Natural killer cell (primary cell): Measurements from ENCODE around the gene LPCAT3. TPM values are rescaled to one million over a fixed set of nuclear protein-coding genes. Genes with fewer than 3 reads are reported as not detected.

Experiments used
- ATAC-seq, 3 donors: fragments of 150-1000 bp in 2 of 3; fragments of 200-7000 bp in 1 of 3; cut with Tn5 transposase; 1 replicate in 1 of 3; 2 replicates in 2 of 3; pipeline ENCODE4 v1.10.0; 2021; ENCODE audit warnings: mild to moderate bottlenecking in 2 of 3, moderate library complexity in 2 of 3
- DNase-seq, 2 donors: peaks; one replicate each; pipeline versions ENCODE4 v3.0.0 to v3.0.0-alpha.2; 2013 to 2021; ENCODE audit warnings: mixed read lengths in 1 of 2
- H3K27ac ChIP-seq: one replicate; pipeline ENCODE4 v1.5.1; 2013; ENCODE audit warnings: mild to moderate bottlenecking, low read length
- H3K27me3 ChIP-seq: one replicate; pipeline ENCODE4 v1.6.1; 2013; ENCODE audit warnings: low read length; ENCODE audit not compliant: control insufficient read depth, insufficient read depth
- H3K36me3 ChIP-seq: one replicate; pipeline ENCODE4 v1.6.1; 2013; ENCODE audit warnings: low read length; ENCODE audit not compliant: control insufficient read depth, insufficient read depth
- H3K4me1 ChIP-seq: one replicate; pipeline ENCODE4 v1.6.1; 2013; ENCODE audit warnings: low read length; ENCODE audit not compliant: control insufficient read depth, insufficient read depth
- H3K4me3 ChIP-seq: one replicate; pipeline ENCODE4 v1.5.1; 2013; ENCODE audit warnings: low read length
- H3K9me3 ChIP-seq: one replicate; pipeline ENCODE4 v1.6.1; 2013; ENCODE audit warnings: low read length; ENCODE audit not compliant: control insufficient read depth, insufficient read depth
- H3K27ac Mint-ChIP-seq, 2 donors: one replicate each; pipeline ENCODE4 v1.8.0; 2022; ENCODE audit warnings: mild to moderate bottlenecking in 2 of 2, mixed read lengths in 2 of 2, moderate library complexity in 1 of 2
- H3K27me3 Mint-ChIP-seq, 2 donors: one replicate each; pipeline ENCODE4 v1.8.0; 2022; ENCODE audit warnings: low read depth in 2 of 2, mixed read lengths in 2 of 2
- H3K36me3 Mint-ChIP-seq: one replicate; pipeline ENCODE4 v1.8.0; 2022; ENCODE audit warnings: mixed read lengths
- H3K4me1 Mint-ChIP-seq, 2 donors: one replicate each; pipeline ENCODE4 v1.8.0; 2022; ENCODE audit warnings: mixed read lengths in 2 of 2
- H3K4me3 Mint-ChIP-seq: one replicate; pipeline ENCODE4 v1.8.0; 2022; ENCODE audit warnings: mild to moderate bottlenecking, moderate library complexity, mixed read lengths
- H3K9me3 Mint-ChIP-seq, 2 donors: one replicate each; pipeline ENCODE4 v1.8.0; 2022; ENCODE audit warnings: mixed read lengths in 2 of 2
- WGBS: methylation state at CpG from one replicate; pipeline ENCODE4 v1.1.7; 2013; ENCODE audit warnings: missing lambda C conversion rate; ENCODE audit not compliant: insufficient coverage; 5-methylcytosine and 5-hydroxymethylcytosine counted together
- intact Hi-C: fragments of 100-400 bp; cut with micrococcal nuclease; formaldehyde crosslinking; loops from one replicate; pipeline ENCODE4 v1.14.2; 2022
- total RNA-seq, 4 donors: library from RNA; stranded (reverse); fragments of 120-200 nt in 1 of 4; gene quantifications; one replicate each; pipeline versions ENCODE4 v1.2.3 to v1.2.4, GENCODE V29; 2013 to 2022
- TF ChIP-seq, protein P1 (sequence below): fragments of 200-600 bp; IDR thresholded peaks from one replicate; pipeline ENCODE4 v1.8.0; 2022; ENCODE audit warnings: antibody characterized with exemption

The LPCAT3 gene
- total RNA-seq, 3 donors from 2014 or later (not counting 1 experiment from before 2014, with no cell fraction given), result 45.6 to 54.3 (median 45.6) TPM

GRCh38 chr12:7060353-7060954 is 42.2 kb upstream of the LPCAT3 start, which contains the start of gene C1S:
Gene C1S (plus strand): TSS chr12:7060718. CDS start chr12:7061913, 1,195 bp downstream.
- no peak within 1 kb of the TSS for H3K4me3 ChIP-seq
- ATAC-seq (no peak), DNase-seq (no peak)
- TF ChIP-seq, protein P1, sequence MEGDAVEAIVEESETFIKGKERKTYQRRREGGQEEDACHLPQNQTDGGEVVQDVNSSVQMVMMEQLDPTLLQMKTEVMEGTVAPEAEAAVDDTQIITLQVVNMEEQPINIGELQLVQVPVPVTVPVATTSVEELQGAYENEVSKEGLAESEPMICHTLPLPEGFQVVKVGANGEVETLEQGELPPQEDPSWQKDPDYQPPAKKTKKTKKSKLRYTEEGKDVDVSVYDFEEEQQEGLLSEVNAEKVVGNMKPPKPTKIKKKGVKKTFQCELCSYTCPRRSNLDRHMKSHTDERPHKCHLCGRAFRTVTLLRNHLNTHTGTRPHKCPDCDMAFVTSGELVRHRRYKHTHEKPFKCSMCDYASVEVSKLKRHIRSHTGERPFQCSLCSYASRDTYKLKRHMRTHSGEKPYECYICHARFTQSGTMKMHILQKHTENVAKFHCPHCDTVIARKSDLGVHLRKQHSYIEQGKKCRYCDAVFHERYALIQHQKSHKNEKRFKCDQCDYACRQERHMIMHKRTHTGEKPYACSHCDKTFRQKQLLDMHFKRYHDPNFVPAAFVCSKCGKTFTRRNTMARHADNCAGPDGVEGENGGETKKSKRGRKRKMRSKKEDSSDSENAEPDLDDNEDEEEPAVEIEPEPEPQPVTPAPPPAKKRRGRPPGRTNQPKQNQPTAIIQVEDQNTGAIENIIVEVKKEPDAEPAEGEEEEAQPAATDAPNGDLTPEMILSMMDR, result no peak
- peaks cover 7 to 15% of the 10 kb centered on the region in 2 donors for H3K27me3 Mint-ChIP-seq
- H3K4me1 ChIP-seq, result no peaks in the 10 kb centered on the region
- intact Hi-C loops, result no loop called here
- no peaks in the 10 kb centered on the region for H3K9me3 ChIP-seq
- WGBS, result 76% methylated on average over 10 of the region's 10 CpGs
- H3K27ac ChIP-seq, result no peak within 1 kb of the TSS
- H3K27ac Mint-ChIP-seq, result no peak within 1 kb of the TSS
- no peaks in the 10 kb centered on the region for H3K36me3 ChIP-seq
- H3K4me3 Mint-ChIP-seq, result no peak within 1 kb of the TSS
- H3K36me3 Mint-ChIP-seq, result no peaks in the 10 kb centered on the region
- no peaks in the 10 kb centered on the region for H3K27me3 ChIP-seq
- H3K9me3 Mint-ChIP-seq, result no peaks in the 10 kb centered on the region
- no peaks in the 10 kb centered on the region for H3K4me1 Mint-ChIP-seq

DNA sequence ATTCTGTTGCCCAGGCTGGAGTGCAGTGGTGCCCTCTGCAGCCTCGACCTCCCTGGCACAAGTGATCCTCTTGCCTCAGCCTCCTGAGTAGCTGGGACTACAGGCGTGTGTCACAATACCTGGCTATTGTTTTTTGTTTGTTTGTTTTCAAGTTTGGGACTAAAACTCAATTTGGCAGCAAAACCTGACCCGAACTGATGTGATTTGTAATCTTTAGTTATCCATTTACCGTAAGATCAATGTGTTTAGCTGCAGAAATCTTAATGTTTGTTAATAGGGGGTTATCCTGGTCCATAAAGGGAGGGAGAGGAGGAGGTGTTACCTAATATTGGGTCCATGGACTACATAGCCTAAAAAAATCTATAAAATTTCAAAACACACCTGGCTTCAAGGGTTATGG is 41.5 kb upstream of the LPCAT3 start:
- DNase-seq (no peak), ATAC-seq (no peak)
- no peak overlapping the region for H3K4me3 ChIP-seq
- Mint-ChIP-seq H3K4me1 (no peaks in the 10 kb centered on the region), H3K27me3 (peaks cover 11 to 21% of the 10 kb centered on the region in 2 donors), H3K4me3 (no peak overlapping the region), H3K27ac (no peak overlapping the region), H3K36me3 (no peaks in the 10 kb centered on the region), H3K9me3 (no peaks in the 10 kb centered on the region)
- no peak overlapping the region for H3K27ac ChIP-seq
- intact Hi-C loops, result no loop called here
- no peaks in the 10 kb centered on the region for H3K27me3 ChIP-seq
- H3K4me1 ChIP-seq, result no peaks in the 10 kb centered on the region
- TF ChIP-seq, protein P1, result no peak
- no peaks in the 10 kb centered on the region for H3K36me3 ChIP-seq
- WGBS, result 86% methylated on average over 4 of the region's 4 CpGs
- no peaks in the 10 kb centered on the region for H3K9me3 ChIP-seq

- intact Hi-C loops, result no loop called here
- peaks cover 20 to 26% of the 10 kb centered on the region in 2 donors for H3K27me3 Mint-ChIP-seq
- no peaks in the 10 kb centered on the region for H3K9me3 ChIP-seq
- no peak overlapping the region for H3K27ac Mint-ChIP-seq
- TF ChIP-seq, protein P1, result no peak
- no peaks in the 10 kb centered on the region for H3K4me1 Mint-ChIP-seq
- H3K27me3 ChIP-seq, result no peaks in the 10 kb centered on the region
- H3K27ac ChIP-seq, result no peak overlapping the region
- DNase-seq (no peak), ATAC-seq (no peak)
- H3K4me1 ChIP-seq, result no peaks in the 10 kb centered on the region
- no peak overlapping the region for H3K4me3 Mint-ChIP-seq
- no peaks in the 10 kb centered on the region for H3K36me3 Mint-ChIP-seq
- no peak overlapping the region for H3K4me3 ChIP-seq
- H3K9me3 Mint-ChIP-seq, result no peaks in the 10 kb centered on the region
- H3K36me3 ChIP-seq, result no peaks in the 10 kb centered on the region
- 93% methylated on average over 9 of the region's 9 CpGs for WGBS
Measured at GRCh38 chr12:7058850-7059395, 40.6 kb upstream of the LPCAT3 start.
